ENCODE results near the gene TUBA4A. TPM values are rescaled to one million over a fixed set of nuclear protein-coding genes. Genes with fewer than 3 reads are reported as not detected.
"Not testable (repeated sequence)": the region's sequence is repeated elsewhere in the genome, so short reads cannot be mapped to it uniquely, and the experiment has no call there.

The TUBA4A gene
- total and polyA plus RNA-seq, 10 of the 15 experiments (the other 5 are each of a cell fraction or from before 2014, with no cell fraction given): 58.2 to 325 (median 134) TPM

DNA sequence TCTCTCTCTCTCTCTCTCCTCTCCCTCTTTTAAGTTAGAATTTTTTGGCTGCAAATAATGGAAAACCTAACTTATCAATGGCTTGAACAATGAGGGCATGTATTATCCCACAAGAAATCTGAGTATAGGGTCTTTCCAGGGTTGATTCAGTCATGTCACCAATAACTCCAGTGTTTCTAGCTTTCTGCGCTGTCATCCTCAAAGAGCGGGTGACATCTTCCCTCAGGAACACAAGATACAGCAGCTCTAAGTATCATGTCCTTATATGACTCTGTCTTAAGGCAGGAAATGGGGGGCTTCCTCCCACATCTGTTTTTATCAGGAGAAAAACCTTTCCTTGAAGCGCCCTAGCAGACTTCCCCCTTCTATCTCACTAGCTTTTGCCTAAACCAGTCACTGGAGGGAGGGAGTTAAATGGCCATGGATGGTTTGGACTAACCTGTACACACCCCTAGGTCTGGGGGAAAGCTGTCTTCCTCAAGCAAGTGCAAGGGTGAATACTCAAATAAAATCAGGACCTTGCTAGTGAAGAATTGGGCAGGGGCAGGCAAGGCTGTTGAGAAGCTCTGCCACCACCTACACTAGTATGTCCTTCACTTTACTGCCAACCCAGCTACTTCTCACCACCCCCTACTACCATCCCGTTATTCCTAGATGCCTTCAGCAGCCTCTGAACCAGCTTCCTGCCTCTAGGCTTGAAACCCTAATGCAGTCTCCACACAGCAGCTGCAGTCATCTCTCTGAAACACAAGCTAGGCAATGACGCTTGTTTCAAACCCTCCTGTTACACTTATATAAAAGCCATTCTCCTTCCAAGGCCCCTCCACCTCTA, 7.5 kb upstream of the TUBA4A start:
- H3K9me3 ChIP-seq (replicated peaks; ENCODE audit: control insufficient read depth, insufficient read depth, low read length): no peaks in the 10 kb centered on the region
- no peaks in the 10 kb centered on the region for H3K79me2 ChIP-seq (ENCODE audit: control insufficient read depth, insufficient read depth, low read length)
- ChIA-PET CTCF (interaction anchor here (0.8 to 4.2 kb wide), 6 partner anchors 9 to 37 kb away, joined by 3 to 33 read pairs (median 4); partner anchors contain the start of gene DNAJB2), SMC1A (ENCODE audit: uncharacterized antibody, unreplicated experiment) (interaction anchor here (0.6 to 1.8 kb wide), 3 partner anchors 12 to 296 kb away, joined by 3 to 5 read pairs (median 3); no protein-coding TSS in a partner anchor), POLR2A (interaction anchor here (0.9 to 1.0 kb wide), 2 partner anchors 16 to 32 kb away, joined by 3 read pairs; partner anchors contain the start of genes ANKZF1 and ATG9A), RAD21 (ENCODE audit: unreplicated experiment) (interaction anchor here (0.7 to 1.4 kb wide), 5 partner anchors 9 to 34 kb away, joined by 3 to 6 read pairs (median 4); partner anchors contain the start of genes ANKZF1 and ATG9A)
- no peak overlapping the region for H3K4me3 ChIP-seq
- 50% methylated on average over 5 of the region's 5 CpGs for WGBS (ENCODE audit: insufficient coverage, insufficient replicate concordance, low lambda C conversion rate, missing lambda C conversion rate)
- H4K20me1 ChIP-seq (ENCODE audit: control insufficient read depth, insufficient read depth): no peaks in the 10 kb centered on the region
- TF ChIP-seq ASH2L (IDR thresholded peaks at IDR 0.05; ENCODE audit: borderline replicate concordance, low read depth): no peak
- H3K27me3 ChIP-seq (replicated peaks in 1 of 2; ENCODE audit: control insufficient read depth in 2 of 2, insufficient read depth in 2 of 2, low read length in 1 of 2): peaks cover 0 to 4% of the 10 kb centered on the region in 2 experiments; a peak in 1 of 4 replicates
- ATAC-seq: 0 out of 3 replicates have a peak, but pooled peaks have one; percentile 23
- intact Hi-C loops (cut with micrococcal nuclease; ENCODE audit: unreplicated experiment): no loop called here
- FAIRE-seq: no peak
- no peak overlapping the region for H2AFZ ChIP-seq (ENCODE audit: control insufficient read depth, low read depth, low read length)
- H3K27ac ChIP-seq (ENCODE audit: control insufficient read depth, insufficient read depth): no peak overlapping the region
- DNase-seq (ENCODE audit: low read depth, low spot score): no peak
- BruUV-seq (replicated peaks): no TSS peak
- in situ Hi-C loops (cut with MboI): no loop called here
- H3K4me2 ChIP-seq (ENCODE audit: control insufficient read depth, insufficient read depth): no peak overlapping the region
- H3K36me3 ChIP-seq (ENCODE audit: control insufficient read depth in 2 of 2, insufficient read depth in 2 of 2, low read length in 1 of 2): no peaks in the 10 kb centered on the region
- no peaks in the 10 kb centered on the region for H3K4me1 ChIP-seq (ENCODE audit: control insufficient read depth, insufficient read depth, low read length)
- H3K9ac ChIP-seq (ENCODE audit: control insufficient read depth, insufficient read depth, low read length): no peak overlapping the region

DNA sequence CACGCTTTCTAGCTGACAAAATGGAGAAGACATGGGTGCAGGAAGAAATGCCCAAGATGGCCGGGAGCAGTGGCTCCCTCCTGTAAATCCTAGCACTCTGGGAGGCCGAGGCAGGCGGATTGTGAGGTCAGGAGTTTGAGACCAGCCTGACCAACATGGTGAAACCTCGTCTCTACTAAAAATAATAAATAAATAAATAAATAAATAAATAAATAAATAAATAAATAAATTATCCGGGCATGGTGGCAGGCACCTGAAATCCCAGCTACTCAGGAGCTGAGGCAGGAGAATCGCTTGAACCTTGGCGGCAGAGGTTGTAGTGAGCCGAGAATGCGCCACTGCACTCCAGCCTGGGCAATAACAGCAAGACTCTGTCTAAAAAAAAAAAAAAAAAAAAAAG, 5.2 kb upstream of the TUBA4A start:
- H3K4me1 ChIP-seq (ENCODE audit: control insufficient read depth, insufficient read depth, low read length); in situ Hi-C loops (cut with MboI); H3K9ac ChIP-seq (ENCODE audit: control insufficient read depth, insufficient read depth, low read length); BruUV-seq (replicated peaks); H3K4me3 ChIP-seq; H2AFZ ChIP-seq (ENCODE audit: control insufficient read depth, low read depth, low read length); H3K9me3 ChIP-seq (replicated peaks; ENCODE audit: control insufficient read depth, insufficient read depth, low read length); DNase-seq (ENCODE audit: low read depth, low spot score); H4K20me1 ChIP-seq (ENCODE audit: control insufficient read depth, insufficient read depth); H3K79me2 ChIP-seq (ENCODE audit: control insufficient read depth, insufficient read depth, low read length); H3K27ac ChIP-seq (ENCODE audit: control insufficient read depth, insufficient read depth); H3K36me3 ChIP-seq (ENCODE audit: control insufficient read depth in 2 of 2, insufficient read depth in 2 of 2, low read length in 1 of 2); H3K4me2 ChIP-seq (ENCODE audit: control insufficient read depth, insufficient read depth); intact Hi-C loops (cut with micrococcal nuclease; ENCODE audit: unreplicated experiment); SMC1A ChIA-PET (ENCODE audit: uncharacterized antibody, unreplicated experiment); ATAC-seq; H3K27me3 ChIP-seq (replicated peaks in 1 of 2; ENCODE audit: control insufficient read depth in 2 of 2, insufficient read depth in 2 of 2, low read length in 1 of 2); FAIRE-seq: not testable (repeated sequence)
- WGBS (ENCODE audit: insufficient coverage, insufficient replicate concordance, low lambda C conversion rate, missing lambda C conversion rate): 81% methylated on average over 10 of the region's 10 CpGs
- ChIA-PET CTCF (interaction anchor here (0.9 to 1.4 kb wide), 4 partner anchors 18 to 36 kb away, joined by 3 to 5 read pairs (median 4); no protein-coding TSS in a partner anchor), POLR2A (interaction anchor here (0.5 to 0.8 kb wide), 3 partner anchors 10 to 603 kb away, joined by 3 to 8 read pairs (median 5); partner anchors contain the start of genes GLB1L and STK16), RAD21 (ENCODE audit: unreplicated experiment) (interaction anchor here (1.0 kb wide), 1 partner anchor 36 kb away, joined by 4 read pairs; no protein-coding TSS in a partner anchor)

Measured in GM12878 (cell line).